ENCODE results near the gene CLDN1. TPM values are rescaled to one million over a fixed set of nuclear protein-coding genes. Genes with fewer than 3 reads are reported as not detected.

Gene CLDN1
- total RNA-seq, 1 donor from 2014 or later: 9.7 TPM

- peaks cover 24% of the 10 kb centered on the region for H3K4me1 Mint-ChIP-seq (ENCODE audit: unreplicated experiment)
- peaks cover 7% of the 10 kb centered on the region for H3K27me3 Mint-ChIP-seq
- H3K4me3 Mint-ChIP-seq: no peak overlapping the region
Measured at GRCh38 chr3:190260301-190260700, 61.9 kb downstream of the CLDN1 start.

GRCh38 chr3:190258634-190259033 lies 63.6 kb downstream of the CLDN1 start:
- DNase-seq (ENCODE audit: extremely low spot score, unreplicated experiment): no peak
- peaks cover 7% of the 10 kb centered on the region for H3K27me3 Mint-ChIP-seq
- no peaks in the 10 kb centered on the region for H3K36me3 Mint-ChIP-seq
- H3K4me3 Mint-ChIP-seq: no peak overlapping the region
- H3K27ac Mint-ChIP-seq: no peak overlapping the region
- peaks cover 24% of the 10 kb centered on the region for H3K4me1 Mint-ChIP-seq (ENCODE audit: unreplicated experiment)
- no peak for TF ChIP-seq CTCF (conservative IDR thresholded peaks at IDR 0.05)
- H3K9me3 Mint-ChIP-seq: no peaks in the 10 kb centered on the region

More at GRCh38 chr3:190260301-190260700, 61.9 kb downstream of the CLDN1 start:
- DNase-seq (ENCODE audit: extremely low spot score, unreplicated experiment): no peak
- Mint-ChIP-seq H3K36me3 (no peaks in the 10 kb centered on the region), H3K27ac (no peak overlapping the region), H3K9me3 (no peaks in the 10 kb centered on the region)
- no peak for TF ChIP-seq CTCF (conservative IDR thresholded peaks at IDR 0.05)

Other genes starting within 250 kb of the CLDN1 start
- 8.2 and 23.5 TPM in 2 replicates for gene P3H2, start 201.5 kb downstream of the CLDN1 start, total RNA-seq (ENCODE audit: low replicate concordance)
- gene CLDN16, start 65.7 kb upstream of the CLDN1 start, total RNA-seq (ENCODE audit: low replicate concordance): 0.10 TPM in 1 of 2 replicates, not detected in the other
- gene TMEM207, start 127.5 kb upstream of the CLDN1 start, total RNA-seq (ENCODE audit: low replicate concordance): not detected in 2 replicates
- gene IL1RAP, start 191.6 kb upstream of the CLDN1 start, total RNA-seq (ENCODE audit: low replicate concordance): 8.2 and 14.8 TPM in 2 replicates

Measured in type B pancreatic cell (in vitro differentiated cells).